Measurements from ENCODE around the gene FHL5.
"Not testable (repeated sequence)": the region's sequence is repeated elsewhere in the genome, so short reads cannot be mapped to it uniquely, and the experiment has no call there.

The FHL5 gene

GRCh38 chr6:96532399-96532798, 30.5 kb upstream of the FHL5 start:
- DNase-seq (ENCODE audit: low read depth) = no peak
- TF ChIP-seq CTCF (IDR thresholded peaks at IDR 0.05; ENCODE audit: control insufficient read depth, extremely low read depth, insufficient read depth) = no peak

DNA sequence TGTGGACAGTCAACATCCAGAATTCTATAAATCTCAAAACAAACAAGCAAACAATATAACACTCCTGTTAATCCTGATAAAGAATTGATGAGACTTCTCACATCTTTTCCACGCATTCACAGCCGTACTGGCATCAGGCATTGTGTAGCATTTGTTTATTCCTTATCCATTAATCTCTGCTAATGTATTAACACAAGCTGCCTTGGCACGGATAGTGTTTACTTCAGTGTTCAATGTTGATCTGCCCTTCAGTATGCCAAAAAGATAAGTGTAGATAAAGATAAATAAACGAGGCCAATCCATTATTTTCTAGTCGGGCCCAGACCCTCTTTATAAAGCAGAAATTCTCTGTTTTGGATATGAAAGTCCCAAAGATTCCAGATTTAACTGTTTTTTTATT, 25.2 kb upstream of the FHL5 start:
- no peak for TF ChIP-seq CTCF (IDR thresholded peaks at IDR 0.05; ENCODE audit: control insufficient read depth, extremely low read depth, insufficient read depth)
- peak; percentile 88 for DNase-seq (ENCODE audit: low read depth)

More at GRCh38 chr6:96532399-96532798, 30.5 kb upstream of the FHL5 start:
- H3K4me3 ChIP-seq (ENCODE audit: low read depth, low read length) = no peak overlapping the region

GRCh38 chr6:96542702-96543101, 20.2 kb upstream of the FHL5 start:
- DNase-seq (ENCODE audit: low read depth) = no peak
- TF ChIP-seq CTCF (IDR thresholded peaks at IDR 0.05; ENCODE audit: control insufficient read depth, extremely low read depth, insufficient read depth) = peak; percentile 49
- H3K4me3 ChIP-seq (ENCODE audit: low read depth, low read length) = no peak overlapping the region

More for the DNA sequence above, 25.2 kb upstream of the FHL5 start:
- H3K4me3 ChIP-seq (ENCODE audit: low read depth, low read length) = no peak overlapping the region

- no peak overlapping the region for H3K4me3 ChIP-seq (ENCODE audit: low read depth, low read length)
- no peak for TF ChIP-seq CTCF (IDR thresholded peaks at IDR 0.05; ENCODE audit: control insufficient read depth, extremely low read depth, insufficient read depth)
- DNase-seq (ENCODE audit: low read depth) = no peak
Observed at GRCh38 chr6:96545882-96546281, 17.0 kb upstream of the FHL5 start.

GRCh38 chr6:96547654-96548053, 15.3 kb upstream of the FHL5 start:
- DNase-seq (ENCODE audit: low read depth) = no peak
- H3K4me3 ChIP-seq (ENCODE audit: low read depth, low read length) = no peak overlapping the region
- no peak for TF ChIP-seq CTCF (IDR thresholded peaks at IDR 0.05; ENCODE audit: control insufficient read depth, extremely low read depth, insufficient read depth)

DNA sequence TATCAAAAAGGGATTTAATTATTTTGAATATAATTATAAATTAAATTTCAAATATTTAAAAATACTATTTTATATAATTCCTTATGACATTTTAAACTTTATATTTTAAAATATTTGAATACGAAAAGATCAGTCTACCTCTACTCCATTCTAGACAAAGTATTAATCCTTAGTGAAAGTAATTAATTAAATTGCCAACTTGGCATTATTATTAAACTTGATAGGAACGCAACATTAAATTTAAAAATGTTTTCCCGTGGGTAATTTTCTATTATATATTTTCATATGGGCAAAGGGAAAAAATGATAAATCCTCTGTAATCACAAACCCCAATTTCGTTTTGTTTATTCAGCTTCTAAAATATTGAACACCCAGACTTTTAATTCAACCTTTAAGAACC, 8.4 kb upstream of the FHL5 start:
- DNase-seq (ENCODE audit: low read depth) = no peak
- H3K4me3 ChIP-seq (ENCODE audit: low read depth, low read length) = no peak overlapping the region
- TF ChIP-seq CTCF (IDR thresholded peaks at IDR 0.05; ENCODE audit: control insufficient read depth, extremely low read depth, insufficient read depth) = no peak

GRCh38 chr6:96559740-96560139, 3.2 kb upstream of the FHL5 start:
- not testable (repeated sequence) for H3K4me3 ChIP-seq (ENCODE audit: low read depth, low read length); DNase-seq (ENCODE audit: low read depth)
